ENCODE measurements around the gene SPAG7. TPM values are rescaled to one million over a fixed set of nuclear protein-coding genes. Genes with fewer than 3 reads are reported as not detected.
A peak's percentile ranks its signal among the peaks of the same experiment; 100 is the strongest.

The SPAG7 gene
- total and polyA plus RNA-seq, 4 donors = 63.8 to 101 (median 75.8) TPM

DNA sequence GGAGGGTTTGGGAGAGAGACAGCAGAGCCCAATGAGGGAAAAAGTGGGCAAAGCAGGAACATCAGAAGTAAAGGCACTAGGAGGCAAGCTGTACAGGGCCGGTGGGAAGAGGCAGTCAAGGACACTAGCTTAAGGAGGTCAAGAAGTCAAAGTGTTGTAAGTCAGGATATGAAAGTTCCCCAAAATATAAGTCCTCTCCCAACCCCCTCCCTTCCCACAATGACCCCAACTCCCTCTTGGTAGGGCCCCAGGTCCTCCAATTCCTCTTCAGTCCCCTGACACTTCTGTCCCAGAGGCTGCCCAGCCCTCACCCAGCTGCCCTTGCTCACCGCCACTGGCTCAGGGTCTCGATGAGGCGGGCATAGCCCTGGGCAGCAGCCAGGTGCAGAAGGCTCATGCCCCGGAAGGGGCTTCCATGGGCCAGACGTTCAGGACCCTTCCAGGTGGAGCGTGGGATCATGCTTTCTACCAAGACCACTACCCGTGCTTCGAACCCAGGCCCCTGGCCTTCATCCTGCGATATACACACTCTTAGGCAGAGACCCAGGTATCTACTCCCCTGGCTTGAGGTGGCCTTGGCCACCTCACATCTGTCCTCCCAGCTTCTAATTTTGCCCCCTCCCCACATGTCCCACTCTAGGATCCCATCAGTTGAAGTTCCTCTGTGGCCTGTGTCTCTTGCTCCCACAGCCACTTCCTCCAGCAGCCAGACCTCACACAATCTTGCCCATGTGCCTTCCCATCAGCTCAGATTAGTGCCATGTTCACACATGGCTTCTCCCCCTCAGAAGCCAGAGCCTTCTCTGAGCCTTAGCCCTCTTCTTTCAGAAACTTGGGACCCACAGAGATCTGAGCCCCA is 5.9 kb upstream of the SPAG7 start:
- no peak overlapping the region for H3K9ac ChIP-seq (ENCODE audit: insufficient read depth in 1 of 2, low read length in 2 of 2)
- H3K4me3 ChIP-seq = no peak overlapping the region
- DNase-seq (no peak), ATAC-seq (ENCODE audit: insufficient read depth, low FRiP score) (no peak)
- peak overlapping the region in 1 of 2 donors; percentile 69 for H3K27ac ChIP-seq (ENCODE audit: low read depth in 1 of 2, low read length in 1 of 2)
- no peak for TF ChIP-seq CTCF (IDR thresholded peaks at IDR 0.05; ENCODE audit: control extremely low read depth, extremely low read depth)
- H3K4me1 ChIP-seq (ENCODE audit: control insufficient read depth in 5 of 5, insufficient read depth in 5 of 5, low read length in 5 of 5) = peaks cover 1 to 13% (median 8%) of the 10 kb centered on the region in 5 donors
- H3K9me3 ChIP-seq (ENCODE audit: control insufficient read depth in 4 of 4, insufficient read depth in 3 of 4, low read length in 3 of 4) = no peaks in the 10 kb centered on the region
- no peaks in the 10 kb centered on the region for H3K27me3 ChIP-seq (ENCODE audit: control insufficient read depth in 3 of 3, insufficient read depth in 3 of 3, low read length in 2 of 3)
- peaks cover 13 to 60% (median 26%) of the 10 kb centered on the region in 4 donors for H3K36me3 ChIP-seq (ENCODE audit: control insufficient read depth in 4 of 4, insufficient read depth in 4 of 4, low read length in 4 of 4)
- 88 to 91% methylated on average over 10 of the region's 10 CpGs for WGBS, 2 donors

DNA sequence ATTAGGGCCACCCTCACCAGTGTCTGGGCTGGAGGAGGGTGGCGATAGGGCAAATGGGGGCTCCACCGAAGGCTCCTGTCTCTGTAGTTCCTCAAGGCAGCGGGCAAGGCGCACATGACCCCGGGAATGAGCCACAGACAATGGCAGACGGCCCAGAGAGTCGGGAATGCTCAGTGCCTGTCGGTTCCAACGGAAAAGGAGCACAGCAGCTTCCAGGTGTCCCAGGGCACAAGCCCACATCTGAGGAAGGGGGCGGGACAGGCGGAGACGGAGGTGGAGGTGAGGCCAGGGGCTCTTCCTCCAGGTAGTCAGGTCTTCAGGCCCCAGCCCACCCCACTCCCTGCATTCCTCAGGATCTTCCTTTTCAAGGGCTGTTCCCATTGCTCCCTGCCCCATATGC is 5.1 kb upstream of the SPAG7 start:
- Histone ChIP-seq H3K27ac (ENCODE audit: low read depth in 1 of 2, low read length in 1 of 2) (no peak overlapping the region), H3K4me1 (ENCODE audit: control insufficient read depth in 5 of 5, insufficient read depth in 5 of 5, low read length in 5 of 5) (peaks cover 4 to 18% (median 14%) of the 10 kb centered on the region in 5 donors), H3K9ac (ENCODE audit: insufficient read depth in 1 of 2, low read length in 2 of 2) (no peak overlapping the region), H3K4me3 (no peak overlapping the region), H3K36me3 (ENCODE audit: control insufficient read depth in 4 of 4, insufficient read depth in 4 of 4, low read length in 4 of 4) (peaks cover 12 to 53% (median 20%) of the 10 kb centered on the region in 4 donors), H3K27me3 (ENCODE audit: control insufficient read depth in 3 of 3, insufficient read depth in 3 of 3, low read length in 2 of 3) (no peaks in the 10 kb centered on the region), H3K9me3 (ENCODE audit: control insufficient read depth in 4 of 4, insufficient read depth in 3 of 4, low read length in 3 of 4) (no peaks in the 10 kb centered on the region)
- no peak for DNase-seq
- no peak for TF ChIP-seq CTCF (IDR thresholded peaks at IDR 0.05; ENCODE audit: control extremely low read depth, extremely low read depth)
- no peak for ATAC-seq (ENCODE audit: insufficient read depth, low FRiP score)
- 86 to 91% methylated on average over 12 of the region's 12 CpGs for WGBS, 2 donors

DNA sequence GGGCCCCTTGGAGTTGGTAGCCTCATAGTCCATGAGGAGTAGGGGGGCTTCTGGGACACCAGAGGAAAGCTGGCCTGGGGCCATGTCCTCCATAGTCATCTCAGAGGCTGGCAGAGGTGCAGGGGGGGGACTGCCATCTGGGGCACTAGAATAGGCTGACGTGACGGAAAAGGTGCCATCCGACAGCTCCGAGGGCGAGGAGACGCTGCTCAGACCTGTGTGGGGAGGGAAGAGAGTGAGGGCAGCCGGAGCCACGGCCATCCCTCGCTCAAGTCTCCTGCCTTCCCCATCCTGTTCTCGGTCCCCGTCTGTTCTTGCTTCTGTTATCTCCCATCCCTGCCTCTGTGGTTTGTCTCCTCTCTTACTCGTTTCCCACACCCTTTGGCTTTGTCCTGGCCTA is 4.7 kb upstream of the SPAG7 start:
- Histone ChIP-seq H3K27ac (ENCODE audit: low read depth in 1 of 2, low read length in 1 of 2) (no peak overlapping the region), H3K9ac (ENCODE audit: insufficient read depth in 1 of 2, low read length in 2 of 2) (no peak overlapping the region), H3K27me3 (ENCODE audit: control insufficient read depth in 3 of 3, insufficient read depth in 3 of 3, low read length in 2 of 3) (no peaks in the 10 kb centered on the region), H3K4me3 (no peak overlapping the region), H3K4me1 (ENCODE audit: control insufficient read depth in 5 of 5, insufficient read depth in 5 of 5, low read length in 5 of 5) (peaks cover 4 to 18% (median 14%) of the 10 kb centered on the region in 5 donors), H3K36me3 (ENCODE audit: control insufficient read depth in 4 of 4, insufficient read depth in 4 of 4, low read length in 4 of 4) (peaks cover 8 to 48% (median 18%) of the 10 kb centered on the region in 4 donors), H3K9me3 (ENCODE audit: control insufficient read depth in 4 of 4, insufficient read depth in 3 of 4, low read length in 3 of 4) (no peaks in the 10 kb centered on the region)
- TF ChIP-seq CTCF (IDR thresholded peaks at IDR 0.05; ENCODE audit: control extremely low read depth, extremely low read depth) = no peak
- no peak for ATAC-seq (ENCODE audit: insufficient read depth, low FRiP score)
- 93 to 94% methylated on average over 9 to 12 of the region's 12 CpGs for WGBS, 2 donors
- no peak for DNase-seq

Measured in lung (tissue), 12 donors.